Inflammatory macrophage treated with lipopolysaccharide for 1 hour (primary cell): ENCODE measurements around the gene ADIPOQ.
"Not testable (repeated sequence)": the region's sequence is repeated elsewhere in the genome, so short reads cannot be mapped to it uniquely, and the experiment has no call there.

Experiments used
- DNase-seq, 2 donors: peaks; one replicate each; pipeline ENCODE4 v3.0.0-alpha.2; 2020 to 2022

The ADIPOQ gene

GRCh38 chr3:186826976-186827857 is 15.3 kb upstream of the ADIPOQ start:
- peak; percentile 84 to 91 for DNase-seq

GRCh38 chr3:186828340-186828739 is 14.2 kb upstream of the ADIPOQ start:
- DNase-seq = no peak

GRCh38 chr3:186831798-186832197 is 10.7 kb upstream of the ADIPOQ start:
- DNase-seq = no peak

GRCh38 chr3:186832276-186832675 is 10.2 kb upstream of the ADIPOQ start:
- DNase-seq = no peak

- DNase-seq = peak; percentile 33 to 64
Measured at GRCh38 chr3:186839874-186840641, 2.5 kb upstream of the ADIPOQ start.

- DNase-seq = no peak
Measured at GRCh38 chr3:186841620-186842019, 890 bp upstream of the ADIPOQ start.

- no peak for DNase-seq
Measured at GRCh38 chr3:186843039-186843432, 526 bp downstream of the ADIPOQ start.

- DNase-seq = no peak
Measured at GRCh38 chr3:186844908-186845307, 2.4 kb downstream of the ADIPOQ start.

GRCh38 chr3:186845756-186846155 is 3.2 kb downstream of the ADIPOQ start:
- peak in 1 of 2 donors; percentile 16 for DNase-seq

- DNase-seq = no peak
Measured at GRCh38 chr3:186847437-186847836, 4.9 kb downstream of the ADIPOQ start.

GRCh38 chr3:186849374-186849975 is 7.0 kb downstream of the ADIPOQ start:
- peak; percentile 22 to 38 for DNase-seq

GRCh38 chr3:186851835-186852234 is 9.3 kb downstream of the ADIPOQ start:
- DNase-seq = not testable (repeated sequence)

- no peak for DNase-seq
Measured at GRCh38 chr3:186852994-186853393, 10.5 kb downstream of the ADIPOQ start.

GRCh38 chr3:186854146-186854545 is 11.6 kb downstream of the ADIPOQ start:
- no peak for DNase-seq

GRCh38 chr3:186854954-186855353 is 12.4 kb downstream of the ADIPOQ start:
- DNase-seq = no peak

GRCh38 chr3:186857743-186858142 is 15.2 kb downstream of the ADIPOQ start:
- no peak for DNase-seq

- DNase-seq = not testable (repeated sequence)
Measured at GRCh38 chr3:186865215-186865853, 22.8 kb downstream of the ADIPOQ start.

- DNase-seq = not testable (repeated sequence)
Measured at GRCh38 chr3:186866095-186866494, 23.6 kb downstream of the ADIPOQ start.

GRCh38 chr3:186869253-186870100 is 27.0 kb downstream of the ADIPOQ start:
- DNase-seq = no peak

- no peak for DNase-seq
Measured at GRCh38 chr3:186870421-186871201, 28.1 kb downstream of the ADIPOQ start.

GRCh38 chr3:186871403-186871924 is 29.0 kb downstream of the ADIPOQ start:
- DNase-seq = peak in 1 of 2 donors; percentile 12
